Measurements from ENCODE around the gene C1orf226. TPM values are rescaled to one million over a fixed set of nuclear protein-coding genes. Genes with fewer than 3 reads are reported as not detected.
"Not testable (repeated sequence)": the region's sequence is repeated elsewhere in the genome, so short reads cannot be mapped to it uniquely, and the experiment has no call there.

C1orf226 gene
- total RNA-seq, 8 experiments from 2014 or later = 0.22 to 9.3 (median 3.9) TPM

GRCh38 chr1:162432977-162433713 is 51.6 kb downstream of the C1orf226 start:
- H3K4me1 ChIP-seq (replicated peaks in 1 of 2); ATAC-seq (replicated peaks in 6 of 8); H3K27ac ChIP-seq; H3K4me3 ChIP-seq; in situ Hi-C loops (cut with MboI; ENCODE audit: low pct_unique_long_range_greater_than_20kb in 2 of 9, low sequenced_read_pairs in 9 of 9, unreplicated experiment in 9 of 9): not testable (repeated sequence)
- WGBS, 10 experiments = 88 to 96% (median 90%) methylated on average over 2 to 15 of the region's 47 CpGs; no CpG with 5 or more reads in 7 of the 10 experiments

Other genes with a start within 250 kb of the C1orf226 start
- 1 to 10 TPM in 3 of 8 experiments, under 1 TPM in 3, not detected in 2; 0.49 to 2.7 (median 1.1) TPM for gene SPATA46, start 4.9 kb upstream of the C1orf226 start, total RNA-seq
- gene SH2D1B, start 30.4 kb downstream of the C1orf226 start, total RNA-seq = under 1 TPM in 7 of 8 experiments, not detected in 1; 0.05 to 1.00 (median 0.21) TPM
- 10 to 100 TPM; 26.7 to 79.7 (median 36.7) TPM for gene UHMK1, start 116.1 kb downstream of the C1orf226 start, total RNA-seq
- gene UAP1, start 180.0 kb downstream of the C1orf226 start, total RNA-seq = 10 to 100 TPM; 33.2 to 78.9 (median 56.9) TPM